CD4-positive, alpha-beta memory T cell (primary cell): Measurements from ENCODE around the gene EEF1AKMT4. TPM values are rescaled to one million over a fixed set of nuclear protein-coding genes. Genes with fewer than 3 reads are reported as not detected.

Experiments
- CTCF ChIA-PET: fragments of 350-600 bp; sonication (Branson Sonifier 250); formaldehyde crosslinking; loops from one replicate; lab custom pipeline; 2021; ENCODE audit warnings: inconsistent platforms; ENCODE audit not compliant: partially characterized antibody; lab: Charles Lee
- POLR2A ChIA-PET: fragments of 350-600 bp; sonication (Branson Sonifier 250); formaldehyde crosslinking; loops from one replicate; lab custom pipeline; 2021; ENCODE audit not compliant: partially characterized antibody; lab: Charles Lee
- DNase-seq, 5 donors: peaks; one replicate each; pipeline versions ENCODE4 v3.0.0 to v3.0.0-alpha.2; 2020 to 2022; ENCODE audit warnings: mixed read lengths in 1 of 5
- H3K27ac ChIP-seq: one replicate; pipeline ENCODE4 v1.7.0; 2013; ENCODE audit warnings: low read depth, low read length
- H3K27me3 ChIP-seq: 2 replicates; pipeline ENCODE4 v1.7.0; 2013; ENCODE audit warnings: mild to moderate bottlenecking, low read length, moderate library complexity; ENCODE audit not compliant: insufficient read depth
- H3K36me3 ChIP-seq: 2 replicates; pipeline ENCODE4 v1.7.0; 2013; ENCODE audit warnings: mild to moderate bottlenecking, low read length, moderate library complexity; ENCODE audit not compliant: insufficient read depth
- H3K4me1 ChIP-seq: 2 replicates; pipeline ENCODE4 v1.7.0; 2013; ENCODE audit warnings: mild to moderate bottlenecking, low read length, moderate library complexity; ENCODE audit not compliant: insufficient read depth
- H3K4me3 ChIP-seq, 2 donors: one replicate each; pipeline ENCODE4 v1.7.0; 2013; ENCODE audit warnings: low read length in 2 of 2, mild to moderate bottlenecking in 1 of 2
- H3K9me3 ChIP-seq, 2 donors: one replicate each; pipeline ENCODE4 v1.7.0; 2013; ENCODE audit warnings: low read length in 2 of 2, control low read depth in 1 of 2; ENCODE audit not compliant: control insufficient read depth in 1 of 2
- H3K27ac Mint-ChIP-seq, 7 donors: one replicate each; pipeline ENCODE4 v1.8.0; 2020 to 2021; ENCODE audit warnings: mixed read lengths in 7 of 7, mild to moderate bottlenecking in 6 of 7, inconsistent platforms in 3 of 7, moderate library complexity in 3 of 7
- H3K27me3 Mint-ChIP-seq, 2 donors: one replicate each; pipeline ENCODE4 v1.8.0; 2020 to 2021; ENCODE audit warnings: mixed read lengths in 2 of 2
- H3K36me3 Mint-ChIP-seq, 2 donors: one replicate each; pipeline ENCODE4 v1.8.0; 2020 to 2021; ENCODE audit warnings: mixed read lengths in 2 of 2, inconsistent platforms in 1 of 2, mild to moderate bottlenecking in 1 of 2
- H3K4me1 Mint-ChIP-seq, 4 donors: one replicate each; pipeline ENCODE4 v1.8.0; 2020 to 2021; ENCODE audit warnings: mixed read lengths in 4 of 4, mild to moderate bottlenecking in 1 of 4
- H3K4me3 Mint-ChIP-seq, 8 donors: one replicate each; pipeline ENCODE4 v1.8.0; 2020 to 2021; ENCODE audit warnings: mixed read lengths in 8 of 8, mild to moderate bottlenecking in 7 of 8, moderate library complexity in 6 of 8, inconsistent platforms in 3 of 8
- H3K9me3 Mint-ChIP-seq, 8 donors: one replicate each; pipeline ENCODE4 v1.8.0; 2020 to 2021; ENCODE audit warnings: mixed read lengths in 8 of 8, mild to moderate bottlenecking in 5 of 8, inconsistent platforms in 3 of 8, moderate library complexity in 1 of 8
- intact Hi-C: fragments of 100-400 bp; cut with micrococcal nuclease; formaldehyde crosslinking; loops from one replicate; pipeline ENCODE4 v1.15.1; 2023
- polyA plus RNA-seq, 2 donors: library from polyadenylated mRNA; unstranded; fragments of 300-500 nt; fragmentation: Illumina TruSeq; gene quantifications; one replicate each; pipeline ENCODE4 v1.2.3, GENCODE V29; 2021
- total RNA-seq, 2 experiments: library from RNA; stranded (reverse); gene quantifications; one replicate each; pipeline ENCODE4 v1.2.3, GENCODE V29; 2021

The EEF1AKMT4 gene
- total RNA-seq, result 1 to 10 TPM; 1.7 to 2.1 TPM
- 1 to 10 TPM; 3.8 to 4.6 TPM for polyA plus RNA-seq

- Histone ChIP-seq H3K9me3 (no peaks in the 10 kb centered on the region), H3K4me3 (peak within 1 kb of the TSS; percentile 92 to 99), H3K36me3 (peaks cover 11% of the 10 kb centered on the region), H3K27me3 (no peaks in the 10 kb centered on the region), H3K27ac (peak within 1 kb of the TSS; percentile 66), H3K4me1 (peaks cover 11% of the 10 kb centered on the region)
- Mint-ChIP-seq H3K27ac (peak within 1 kb of the TSS; percentile 92 to 100 (median 96)), H3K36me3 (peaks cover 14 to 28% of the 10 kb centered on the region in 2 donors), H3K4me1 (peaks cover 8 to 20% (median 12%) of the 10 kb centered on the region in 4 donors), H3K9me3 (peaks cover 0 to 3% (median 0%) of the 10 kb centered on the region in 8 donors), H3K4me3 (peak within 1 kb of the TSS; percentile 88 to 99 (median 96)), H3K27me3 (peaks cover 0 to 4% of the 10 kb centered on the region in 2 donors)
- intact Hi-C loops, result loop anchor here (1.0 to 5.0 kb wide), 12 partner anchors 11 to 1338 kb away; partner anchors contain the start of genes ABCC5, ABCF3, AP2M1 and EIF2B5
- peak; percentile 93 to 98 (median 95) for DNase-seq
- ChIA-PET CTCF (interaction anchor here (0.6 to 8.9 kb wide), 29 partner anchors 9 to 365 kb away, joined by 3 to 76 read pairs (median 4); partner anchors contain the start of genes CLCN2, DVL3, PARL and POLR2H), POLR2A (interaction anchor here (1.0 to 2.0 kb wide), 9 partner anchors 9 to 1250 kb away, joined by 3 to 16 read pairs (median 4); partner anchors contain the start of genes CAMK2N2, CLCN2, EIF2B5 and POLR2H)
Measured at GRCh38 chr3:184249412-184250166, at the start of gene EEF1AKMT4. EEF1AKMT4 (plus strand) TSS chr3:184249672; CDS start chr3:184249695, 23 bp downstream.

GRCh38 chr3:184200825-184201224 lies 48.6 kb upstream of the EEF1AKMT4 start:
- no peak overlapping the region for H3K4me3 Mint-ChIP-seq
- ChIA-PET POLR2A (no interaction called here), CTCF (interaction anchor here (2.3 kb wide), 1 partner anchor 26 kb away, joined by 7 read pairs; no protein-coding TSS in a partner anchor)
- H3K4me3 ChIP-seq, result no peak overlapping the region
- peaks cover 6% of the 10 kb centered on the region in 2 donors for H3K27me3 Mint-ChIP-seq
- H3K4me1 ChIP-seq, result no peaks in the 10 kb centered on the region
- intact Hi-C loops, result no loop called here
- peaks cover 2 to 3% of the 10 kb centered on the region in 2 donors for H3K36me3 Mint-ChIP-seq
- no peaks in the 10 kb centered on the region for H3K9me3 ChIP-seq
- H3K27ac ChIP-seq, result no peak overlapping the region
- no peaks in the 10 kb centered on the region for H3K36me3 ChIP-seq
- H3K4me1 Mint-ChIP-seq, result no peaks in the 10 kb centered on the region
- H3K27ac Mint-ChIP-seq, result no peak overlapping the region
- no peaks in the 10 kb centered on the region for H3K27me3 ChIP-seq
- H3K9me3 Mint-ChIP-seq, result no peaks in the 10 kb centered on the region
- DNase-seq, result no peak

GRCh38 chr3:184203526-184203925 lies 45.9 kb upstream of the EEF1AKMT4 start:
- ChIA-PET POLR2A (no interaction called here), CTCF (interaction anchor here (1.0 to 3.1 kb wide), 2 partner anchors 18 to 24 kb away, joined by 3 to 21 read pairs; no protein-coding TSS in a partner anchor)
- Histone ChIP-seq H3K4me3 (no peak overlapping the region), H3K27me3 (no peaks in the 10 kb centered on the region), H3K36me3 (no peaks in the 10 kb centered on the region), H3K27ac (no peak overlapping the region), H3K4me1 (no peaks in the 10 kb centered on the region), H3K9me3 (no peaks in the 10 kb centered on the region)
- H3K9me3 Mint-ChIP-seq, result no peaks in the 10 kb centered on the region
- no peak overlapping the region for H3K4me3 Mint-ChIP-seq
- no peaks in the 10 kb centered on the region for H3K36me3 Mint-ChIP-seq
- no peak for DNase-seq
- intact Hi-C loops, result no loop called here
- H3K4me1 Mint-ChIP-seq, result no peaks in the 10 kb centered on the region
- no peak overlapping the region for H3K27ac Mint-ChIP-seq
- H3K27me3 Mint-ChIP-seq, result peaks cover 16 to 17% of the 10 kb centered on the region in 2 donors

- POLR2A ChIA-PET, result no interaction called here
- H3K27me3 Mint-ChIP-seq, result peaks cover 14 to 17% of the 10 kb centered on the region in 2 donors
- no peak overlapping the region for H3K4me3 ChIP-seq
- H3K4me1 Mint-ChIP-seq, result no peaks in the 10 kb centered on the region
- H3K4me3 Mint-ChIP-seq, result no peak overlapping the region
- no peaks in the 10 kb centered on the region for H3K36me3 Mint-ChIP-seq
- intact Hi-C loops, result no loop called here
- no peaks in the 10 kb centered on the region for H3K36me3 ChIP-seq
- CTCF ChIA-PET, result no interaction called here
- peak overlapping the region in 1 of 7 donors; percentile 5 for H3K27ac Mint-ChIP-seq
- no peak overlapping the region for H3K27ac ChIP-seq
- no peaks in the 10 kb centered on the region for H3K4me1 ChIP-seq
- H3K9me3 ChIP-seq, result no peaks in the 10 kb centered on the region
- H3K27me3 ChIP-seq, result no peaks in the 10 kb centered on the region
- no peak for DNase-seq
- H3K9me3 Mint-ChIP-seq, result no peaks in the 10 kb centered on the region
Measured at GRCh38 chr3:184209146-184209923, 40.1 kb upstream of the EEF1AKMT4 start.

GRCh38 chr3:184211297-184211696 lies 38.2 kb upstream of the EEF1AKMT4 start:
- H3K27ac Mint-ChIP-seq, result no peak overlapping the region
- H3K27me3 Mint-ChIP-seq, result peaks cover 5 to 18% of the 10 kb centered on the region in 2 donors
- H3K4me1 ChIP-seq, result no peaks in the 10 kb centered on the region
- no peaks in the 10 kb centered on the region for H3K36me3 Mint-ChIP-seq
- H3K36me3 ChIP-seq, result no peaks in the 10 kb centered on the region
- ChIA-PET POLR2A (no interaction called here), CTCF (interaction anchor here (1.0 kb wide), 1 partner anchor 17 kb away, joined by 4 read pairs; no protein-coding TSS in a partner anchor)
- H3K9me3 ChIP-seq, result no peaks in the 10 kb centered on the region
- no peak for DNase-seq
- no peak overlapping the region for H3K4me3 Mint-ChIP-seq
- H3K27ac ChIP-seq, result no peak overlapping the region
- H3K4me3 ChIP-seq, result no peak overlapping the region
- H3K9me3 Mint-ChIP-seq, result no peaks in the 10 kb centered on the region
- intact Hi-C loops, result no loop called here
- no peaks in the 10 kb centered on the region for H3K27me3 ChIP-seq
- H3K4me1 Mint-ChIP-seq, result no peaks in the 10 kb centered on the region

- H3K27me3 ChIP-seq, result no peaks in the 10 kb centered on the region
- Mint-ChIP-seq H3K27ac (no peak overlapping the region), H3K4me1 (no peaks in the 10 kb centered on the region), H3K4me3 (no peak overlapping the region), H3K27me3 (peaks cover 2 to 15% of the 10 kb centered on the region in 2 donors), H3K36me3 (no peaks in the 10 kb centered on the region), H3K9me3 (no peaks in the 10 kb centered on the region)
- POLR2A ChIA-PET, result no interaction called here
- H3K4me3 ChIP-seq, result no peak overlapping the region
- CTCF ChIA-PET, result no interaction called here
- no peak for DNase-seq
- H3K36me3 ChIP-seq, result no peaks in the 10 kb centered on the region
- H3K4me1 ChIP-seq, result no peaks in the 10 kb centered on the region
- no peak overlapping the region for H3K27ac ChIP-seq
- intact Hi-C loops, result no loop called here
- H3K9me3 ChIP-seq, result no peaks in the 10 kb centered on the region
Measured at GRCh38 chr3:184211718-184212117, 37.8 kb upstream of the EEF1AKMT4 start.
